MCF 10A (cell line): ENCODE results near the gene OSM. TPM values are rescaled to one million over a fixed set of nuclear protein-coding genes. Genes with fewer than 3 reads are reported as not detected.

Experiments used
- BruUV-seq: library from RNA; stranded (reverse); fragments of 400-500 nt; replicated peaks from 2 replicates; lab custom pipeline; 2021; lab: Mats Ljungman, UMichigan
- CTCF ChIA-PET: fragments of 300-600 bp; sonication (Branson Sonifier 250); formaldehyde crosslinking; extraction: SDS; loops from one replicate; lab custom pipeline; 2021; ENCODE audit warnings: antibody characterized with exemption, inconsistent platforms; lab: Yijun Ruan, JAX
- POLR2A ChIA-PET: fragments of 300-600, 350-650 bp; sonication (Branson Sonifier 250); formaldehyde crosslinking; extraction: SDS; loops from one replicate; lab custom pipeline; 2020; ENCODE audit warnings: antibody characterized with exemption, inconsistent platforms; lab: Yijun Ruan, JAX
- DNase-seq: peaks from one replicate; pipeline ENCODE4 v3.0.0-alpha.2; 2018; ENCODE audit not compliant: unreplicated experiment
- H3K27ac Mint-ChIP-seq: one replicate; pipeline ENCODE4 v1.8.0; 2022; ENCODE audit warnings: mild to moderate bottlenecking, low read depth, mixed read lengths; ENCODE audit not compliant: unreplicated experiment
- H3K27me3 Mint-ChIP-seq: one replicate; pipeline ENCODE4 v1.8.0; 2022; ENCODE audit warnings: mixed read lengths; ENCODE audit not compliant: insufficient read depth, unreplicated experiment
- H3K36me3 Mint-ChIP-seq: one replicate; pipeline ENCODE4 v1.8.0; 2022; ENCODE audit warnings: mild to moderate bottlenecking, moderate library complexity, mixed read lengths; ENCODE audit not compliant: insufficient read depth, unreplicated experiment
- H3K4me1 Mint-ChIP-seq: one replicate; pipeline ENCODE4 v1.8.0; 2022; ENCODE audit warnings: mixed read lengths; ENCODE audit not compliant: insufficient read depth, unreplicated experiment
- H3K4me3 Mint-ChIP-seq: one replicate; pipeline ENCODE4 v1.8.0; 2022; ENCODE audit warnings: mild to moderate bottlenecking, moderate library complexity, mixed read lengths; ENCODE audit not compliant: unreplicated experiment
- H3K9me3 Mint-ChIP-seq: one replicate; pipeline ENCODE4 v1.8.0; 2022; ENCODE audit warnings: mixed read lengths; ENCODE audit not compliant: unreplicated experiment
- intact Hi-C: fragments of 100-400 bp; cut with micrococcal nuclease; formaldehyde crosslinking; loops from 2 replicates; pipeline ENCODE4 v1.14.1; 2022
- total RNA-seq: library from RNA; stranded (reverse); gene quantifications from 2 replicates; pipeline ENCODE4 v1.2.3, GENCODE V29; 2022
- TF ChIP-seq, protein P1 (sequence below): fragments of 200-600 bp; IDR thresholded peaks from one replicate; pipeline ENCODE4 v1.8.0; 2022; ENCODE audit warnings: antibody characterized with exemption, mild to moderate bottlenecking; ENCODE audit not compliant: unreplicated experiment

Gene OSM
- total RNA-seq, 1 experiment from 2014 or later = not detected

DNA sequence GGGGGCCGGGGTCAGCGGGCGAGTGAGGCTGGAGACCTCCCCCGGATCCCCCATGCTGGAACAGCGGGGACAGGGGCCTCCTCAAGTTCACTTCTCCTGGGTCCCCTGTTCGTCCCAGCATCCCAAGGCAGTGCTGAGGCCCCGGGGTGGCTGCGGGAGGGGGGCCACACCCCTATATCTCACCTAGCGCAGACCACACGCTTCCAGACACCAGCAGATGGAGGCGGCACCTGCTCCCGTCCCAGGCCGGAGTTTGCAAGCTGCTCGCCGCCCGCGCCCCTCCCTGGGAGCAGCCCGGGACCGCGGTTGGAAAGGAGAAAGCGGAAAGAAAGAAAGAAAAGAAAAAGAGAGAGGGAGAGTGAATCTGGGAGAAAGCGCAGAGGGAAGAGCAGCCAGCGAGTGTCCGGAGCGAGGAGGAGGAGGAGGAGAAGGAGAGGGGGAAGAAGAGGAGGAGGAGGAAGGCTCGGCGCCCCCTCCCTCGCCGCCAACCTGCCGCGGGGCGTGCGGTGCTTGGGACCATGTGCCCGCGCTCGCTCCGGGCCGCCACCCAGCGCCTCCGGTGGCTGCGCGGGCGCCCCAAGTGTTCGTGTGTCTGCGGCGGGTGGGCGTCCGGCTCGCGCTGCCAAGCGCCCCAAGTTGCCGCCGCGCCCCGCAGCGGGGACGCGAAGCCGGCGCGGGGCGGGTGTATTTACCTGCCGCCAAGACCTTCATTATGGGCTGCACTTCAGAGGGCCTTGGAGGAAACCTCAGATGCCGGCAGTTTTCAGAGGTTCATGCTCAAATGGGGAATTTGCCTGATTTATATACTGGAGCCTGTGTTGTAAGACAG, 20.5 kb downstream of the OSM start, which contains the start of gene LIF:
LIF (minus strand) TSS at position 775 of the 829 bp plus-strand sequence; CDS start at position 711, 64 bp downstream.
- Mint-ChIP-seq H3K4me1 (peaks cover 30% of the 10 kb centered on the region), H3K4me3 (peak within 1 kb of the TSS; percentile 91), H3K36me3 (peaks cover 6% of the 10 kb centered on the region), H3K9me3 (no peaks in the 10 kb centered on the region), H3K27me3 (no peaks in the 10 kb centered on the region), H3K27ac (peak within 1 kb of the TSS; percentile 97)
- TF ChIP-seq, protein P1, sequence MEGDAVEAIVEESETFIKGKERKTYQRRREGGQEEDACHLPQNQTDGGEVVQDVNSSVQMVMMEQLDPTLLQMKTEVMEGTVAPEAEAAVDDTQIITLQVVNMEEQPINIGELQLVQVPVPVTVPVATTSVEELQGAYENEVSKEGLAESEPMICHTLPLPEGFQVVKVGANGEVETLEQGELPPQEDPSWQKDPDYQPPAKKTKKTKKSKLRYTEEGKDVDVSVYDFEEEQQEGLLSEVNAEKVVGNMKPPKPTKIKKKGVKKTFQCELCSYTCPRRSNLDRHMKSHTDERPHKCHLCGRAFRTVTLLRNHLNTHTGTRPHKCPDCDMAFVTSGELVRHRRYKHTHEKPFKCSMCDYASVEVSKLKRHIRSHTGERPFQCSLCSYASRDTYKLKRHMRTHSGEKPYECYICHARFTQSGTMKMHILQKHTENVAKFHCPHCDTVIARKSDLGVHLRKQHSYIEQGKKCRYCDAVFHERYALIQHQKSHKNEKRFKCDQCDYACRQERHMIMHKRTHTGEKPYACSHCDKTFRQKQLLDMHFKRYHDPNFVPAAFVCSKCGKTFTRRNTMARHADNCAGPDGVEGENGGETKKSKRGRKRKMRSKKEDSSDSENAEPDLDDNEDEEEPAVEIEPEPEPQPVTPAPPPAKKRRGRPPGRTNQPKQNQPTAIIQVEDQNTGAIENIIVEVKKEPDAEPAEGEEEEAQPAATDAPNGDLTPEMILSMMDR = peak; percentile 9
- ChIA-PET CTCF (interaction anchor here (0.6 to 1.2 kb wide), 6 partner anchors 9 to 984 kb away, joined by 3 to 4 read pairs (median 3); no protein-coding TSS in a partner anchor), POLR2A (interaction anchor here (0.7 to 1.5 kb wide), 4 partner anchors 16 to 139 kb away, joined by 3 to 5 read pairs (median 4); no protein-coding TSS in a partner anchor)
- BruUV-seq = TSS peak; percentile 73
- intact Hi-C loops = loop anchor here (2.0 kb wide), 2 partner anchors 39 to 49 kb away; no protein-coding TSS in a partner anchor
- DNase-seq = peak; percentile 38

DNA sequence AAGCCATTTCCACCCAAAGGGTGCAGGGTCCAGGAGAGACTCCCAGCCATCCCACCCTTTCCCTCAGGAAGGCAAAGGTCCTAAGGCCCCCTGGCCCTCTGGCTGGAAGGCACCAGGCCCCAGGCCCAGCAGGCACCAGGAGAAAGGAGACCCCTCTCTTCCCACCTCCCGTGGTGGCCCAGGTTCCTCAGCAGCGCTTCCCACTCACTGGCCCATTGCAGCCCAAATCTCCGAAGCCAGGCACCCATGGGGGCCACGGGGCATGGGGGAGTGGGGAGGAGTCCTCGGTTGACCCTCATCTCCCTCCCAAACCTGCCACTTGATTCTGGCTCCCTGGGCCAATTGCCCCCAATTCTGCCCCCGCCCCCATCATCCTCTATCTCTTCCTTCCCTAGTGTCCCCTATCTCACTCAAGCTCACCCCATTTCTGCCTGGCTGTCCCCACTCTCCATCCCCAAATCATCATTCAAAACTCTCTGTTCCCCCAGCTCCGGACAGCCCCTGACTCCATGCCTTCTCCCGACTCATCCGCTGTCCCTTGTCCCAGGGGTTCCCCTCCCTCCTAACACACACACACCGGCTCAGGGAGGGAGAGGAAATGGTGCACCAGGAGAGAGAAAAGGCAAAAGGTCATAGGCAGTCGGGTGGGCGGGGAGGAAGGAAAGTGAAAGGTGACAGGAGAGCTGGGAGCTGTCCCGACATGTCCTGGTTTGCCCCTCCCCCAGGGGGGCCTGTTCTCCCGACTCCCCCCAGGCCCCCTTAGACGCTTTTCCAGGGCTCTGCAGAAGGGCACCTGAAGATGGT, 21.3 kb downstream of the OSM start:
- TF ChIP-seq, protein P1 = no peak
- no TSS peak for BruUV-seq
- peaks cover 30% of the 10 kb centered on the region for H3K4me1 Mint-ChIP-seq
- no peak for DNase-seq
- CTCF ChIA-PET = interaction anchor here (0.6 to 1.2 kb wide), 8 partner anchors 10 to 985 kb away, joined by 3 to 4 read pairs (median 3); no protein-coding TSS in a partner anchor
- intact Hi-C loops = no loop called here
- peak overlapping the region; percentile 91 for H3K4me3 Mint-ChIP-seq
- H3K27me3 Mint-ChIP-seq = no peaks in the 10 kb centered on the region
- H3K27ac Mint-ChIP-seq = peak overlapping the region; percentile 97
- POLR2A ChIA-PET = interaction anchor here (0.6 to 1.5 kb wide), 4 partner anchors 16 to 308 kb away, joined by 3 to 5 read pairs (median 4); no protein-coding TSS in a partner anchor
- no peaks in the 10 kb centered on the region for H3K9me3 Mint-ChIP-seq
- peaks cover 6% of the 10 kb centered on the region for H3K36me3 Mint-ChIP-seq

DNA sequence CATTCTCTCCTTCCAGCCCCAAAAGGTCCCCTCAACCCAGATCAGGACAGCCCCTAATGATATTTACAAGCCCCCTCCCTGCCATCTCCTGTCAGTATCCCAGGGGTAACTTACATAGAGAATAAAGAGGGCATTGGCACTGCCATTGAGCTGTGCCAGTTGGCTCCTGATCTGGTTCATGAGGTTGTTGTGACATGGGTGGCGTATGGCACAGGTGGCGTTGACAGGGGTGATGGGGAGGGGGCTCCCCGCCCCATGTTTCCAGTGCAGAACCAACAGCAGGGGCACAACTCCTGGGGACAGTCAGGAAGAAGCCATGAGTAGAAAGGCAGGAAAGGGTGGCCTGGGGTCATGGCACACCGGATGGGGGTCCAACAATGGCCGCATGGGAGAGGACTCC, 22.0 kb downstream of the OSM start:
- Mint-ChIP-seq H3K4me1 (peaks cover 30% of the 10 kb centered on the region), H3K9me3 (no peaks in the 10 kb centered on the region), H3K27me3 (no peaks in the 10 kb centered on the region), H3K27ac (no peak overlapping the region), H3K36me3 (peaks cover 6% of the 10 kb centered on the region), H3K4me3 (peak overlapping the region; percentile 91)
- intact Hi-C loops = no loop called here
- TF ChIP-seq, protein P1 = no peak
- BruUV-seq = no TSS peak
- CTCF ChIA-PET = interaction anchor here (0.5 to 1.1 kb wide), 2 partner anchors 16 to 136 kb away, joined by 3 to 4 read pairs; no protein-coding TSS in a partner anchor
- DNase-seq = no peak
- POLR2A ChIA-PET = interaction anchor here (0.6 kb wide), 1 partner anchor 991 kb away, joined by 3 read pairs; no protein-coding TSS in a partner anchor
